Astrocyte of the spinal cord (primary cell): Measurements from ENCODE around the gene ECHDC3.

Experiments used
- DNase-seq: peaks from one replicate; pipeline ENCODE4 v3.0.0; 2011; ENCODE audit warnings: low read depth, low spot score
- H3K4me3 ChIP-seq: 2 replicates; pipeline ENCODE4 v1.5.1; 2011; ENCODE audit warnings: low read depth, mild to moderate bottlenecking, low read length, moderate library complexity
- in situ Hi-C: cut with HindIII; loops from 2 replicates; pipeline ENCODE4 v1.10.0; 2017; ENCODE audit warnings: low sequenced_read_pairs
- TF ChIP-seq, protein P1 (sequence below): IDR thresholded peaks from 2 replicates; pipeline ENCODE4 v1.5.1; 2012; ENCODE audit warnings: low read depth, mild to moderate bottlenecking, low read length, inconsistent platforms

Gene ECHDC3

DNA sequence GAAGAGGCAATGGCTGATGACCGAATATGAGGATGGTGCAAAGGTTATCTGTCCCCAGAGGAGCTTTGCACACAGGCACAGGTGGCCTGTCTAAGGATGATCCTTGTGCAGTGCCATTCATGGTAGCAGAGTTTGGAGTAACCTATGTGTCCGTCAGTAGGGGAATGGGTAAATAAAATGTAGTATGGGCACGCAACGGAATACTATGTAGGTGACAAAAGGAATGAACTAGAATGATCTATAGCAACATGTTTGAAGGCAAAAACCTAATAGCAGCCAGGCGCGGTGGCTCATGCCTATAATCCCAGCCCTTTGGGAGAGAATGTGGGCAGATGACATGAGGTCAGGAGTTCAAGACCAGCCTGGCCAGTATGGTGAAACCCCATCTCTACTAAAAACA, 41.6 kb upstream of the ECHDC3 start:
- no peak overlapping the region for H3K4me3 ChIP-seq
- TF ChIP-seq, protein P1, sequence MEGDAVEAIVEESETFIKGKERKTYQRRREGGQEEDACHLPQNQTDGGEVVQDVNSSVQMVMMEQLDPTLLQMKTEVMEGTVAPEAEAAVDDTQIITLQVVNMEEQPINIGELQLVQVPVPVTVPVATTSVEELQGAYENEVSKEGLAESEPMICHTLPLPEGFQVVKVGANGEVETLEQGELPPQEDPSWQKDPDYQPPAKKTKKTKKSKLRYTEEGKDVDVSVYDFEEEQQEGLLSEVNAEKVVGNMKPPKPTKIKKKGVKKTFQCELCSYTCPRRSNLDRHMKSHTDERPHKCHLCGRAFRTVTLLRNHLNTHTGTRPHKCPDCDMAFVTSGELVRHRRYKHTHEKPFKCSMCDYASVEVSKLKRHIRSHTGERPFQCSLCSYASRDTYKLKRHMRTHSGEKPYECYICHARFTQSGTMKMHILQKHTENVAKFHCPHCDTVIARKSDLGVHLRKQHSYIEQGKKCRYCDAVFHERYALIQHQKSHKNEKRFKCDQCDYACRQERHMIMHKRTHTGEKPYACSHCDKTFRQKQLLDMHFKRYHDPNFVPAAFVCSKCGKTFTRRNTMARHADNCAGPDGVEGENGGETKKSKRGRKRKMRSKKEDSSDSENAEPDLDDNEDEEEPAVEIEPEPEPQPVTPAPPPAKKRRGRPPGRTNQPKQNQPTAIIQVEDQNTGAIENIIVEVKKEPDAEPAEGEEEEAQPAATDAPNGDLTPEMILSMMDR = no peak
- in situ Hi-C loops = no loop called here
- DNase-seq = no peak

DNA sequence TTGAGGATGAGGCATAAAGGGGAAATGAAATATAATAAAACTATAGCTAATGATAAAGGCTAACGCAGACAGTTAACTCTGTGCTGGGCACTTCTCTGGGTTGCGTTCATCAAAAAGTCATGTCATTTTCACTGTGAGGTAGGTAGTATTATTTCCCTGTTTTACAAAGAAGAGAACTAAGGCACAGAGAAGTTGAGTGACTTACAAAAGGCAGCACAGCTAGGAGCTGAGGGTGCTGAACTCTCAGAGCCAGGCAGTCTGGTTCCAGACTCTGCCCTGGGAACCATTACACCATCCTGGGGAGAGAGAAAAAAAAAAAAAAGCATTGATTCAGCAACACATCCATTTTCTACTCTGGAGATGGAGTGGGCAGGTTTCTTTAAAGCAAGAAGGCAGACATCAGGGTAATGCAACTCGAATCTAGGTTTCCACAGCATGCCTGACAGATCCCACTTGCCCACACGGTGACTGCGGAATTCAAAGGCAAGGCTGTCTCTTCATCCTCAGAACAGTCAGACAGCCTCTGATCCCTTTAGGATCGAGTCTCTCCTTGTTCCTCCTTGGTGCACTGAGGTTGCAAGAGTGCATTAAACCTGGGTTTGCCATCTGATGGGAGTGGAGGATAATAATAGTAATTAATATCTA, 40.6 kb upstream of the ECHDC3 start:
- in situ Hi-C loops = no loop called here
- TF ChIP-seq, protein P1 = no peak
- no peak overlapping the region for H3K4me3 ChIP-seq
- no peak for DNase-seq

DNA sequence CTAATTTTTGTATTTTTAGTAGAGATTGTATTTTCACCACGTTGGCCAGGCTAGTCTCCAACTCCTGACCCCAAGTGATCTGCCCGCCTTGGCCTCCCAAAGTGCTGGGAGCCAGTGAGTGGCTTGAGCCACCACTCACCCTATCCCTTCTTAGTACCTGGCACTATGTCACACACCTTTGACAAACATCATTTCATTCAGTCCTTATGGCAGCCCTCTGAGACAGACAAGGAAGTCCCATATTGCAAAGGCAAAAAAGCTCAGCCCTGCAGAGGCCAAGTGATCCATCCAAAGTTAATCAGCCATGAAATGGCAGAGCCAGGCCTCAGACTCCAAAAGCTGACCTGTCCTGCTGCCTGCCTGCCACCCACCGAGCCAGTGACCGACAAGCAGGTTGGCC, 39.9 kb upstream of the ECHDC3 start:
- TF ChIP-seq, protein P1 = no peak
- H3K4me3 ChIP-seq = no peak overlapping the region
- DNase-seq = no peak
- in situ Hi-C loops = no loop called here

DNA sequence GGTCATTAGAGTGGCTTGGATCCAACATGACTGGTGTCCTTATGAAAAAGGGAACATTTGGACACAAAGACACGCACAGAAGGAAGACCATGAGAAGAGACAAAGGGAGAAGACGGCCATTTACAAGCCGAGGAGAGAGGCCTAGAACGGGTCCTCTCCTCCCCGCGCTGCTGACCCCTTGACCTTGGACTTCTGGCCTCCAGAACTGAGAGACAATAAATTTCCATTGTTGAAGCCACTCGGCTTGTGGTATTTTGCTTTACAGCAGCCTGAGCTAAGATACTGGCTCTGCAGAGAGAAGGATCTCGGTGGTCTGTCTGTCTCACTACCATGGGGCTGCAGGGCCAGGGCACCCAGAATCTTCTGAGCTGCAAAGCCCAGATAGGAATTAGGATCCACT, 38.1 kb upstream of the ECHDC3 start:
- no peak overlapping the region for H3K4me3 ChIP-seq
- TF ChIP-seq, protein P1 = no peak
- in situ Hi-C loops = no loop called here
- DNase-seq = no peak

DNA sequence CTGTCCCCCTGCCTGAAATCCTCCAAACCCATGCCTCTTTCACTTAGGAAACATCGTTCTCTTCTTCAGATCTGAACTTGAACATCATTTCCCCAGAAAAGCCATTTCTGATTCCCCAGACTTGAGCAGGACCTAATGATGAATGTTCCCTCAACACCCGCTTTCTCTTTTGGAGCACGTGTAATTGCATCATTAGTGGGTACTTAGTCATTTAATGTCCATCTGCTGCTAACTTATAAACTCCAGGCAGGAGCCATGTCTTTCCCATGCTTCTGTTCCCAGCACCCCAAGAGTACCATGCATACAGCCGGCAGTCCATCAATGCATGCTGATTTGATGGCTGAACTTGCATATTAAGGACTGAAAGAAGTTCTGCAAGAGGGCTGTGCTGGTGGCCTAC, 36.5 kb upstream of the ECHDC3 start:
- TF ChIP-seq, protein P1 = no peak
- DNase-seq = no peak
- in situ Hi-C loops = no loop called here
- no peak overlapping the region for H3K4me3 ChIP-seq

DNA sequence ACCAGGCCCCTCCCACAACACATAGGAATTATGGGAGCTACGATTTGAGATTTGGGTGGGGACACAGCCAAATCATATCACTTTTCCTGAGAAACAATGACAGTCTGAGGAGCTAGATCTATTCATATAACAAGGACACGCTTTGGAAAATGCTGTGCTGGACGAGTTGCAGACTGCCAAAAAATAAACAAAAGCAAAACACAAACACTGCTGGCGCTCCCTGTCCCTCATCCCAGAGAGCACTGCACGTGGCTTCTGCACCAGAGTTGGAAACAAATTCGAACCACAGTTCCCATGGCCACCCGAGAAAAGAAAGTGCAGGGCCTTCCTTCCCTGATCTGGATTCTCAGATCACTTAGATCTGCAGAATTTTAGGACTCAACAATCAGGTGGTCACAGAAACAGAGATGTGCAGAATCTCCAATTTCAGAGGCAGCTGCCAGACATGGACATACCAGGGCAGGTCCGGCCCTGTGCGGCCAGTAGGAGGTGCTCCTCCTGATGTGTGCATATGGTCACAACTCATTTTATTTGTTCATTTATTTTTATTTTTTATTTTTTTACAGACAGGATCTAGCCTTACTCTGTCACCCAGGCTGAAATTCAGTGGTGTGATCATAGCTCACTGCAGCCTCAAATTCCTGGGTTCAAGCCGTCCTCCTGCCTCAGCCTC, 35.2 kb upstream of the ECHDC3 start:
- H3K4me3 ChIP-seq = no peak overlapping the region
- no peak for DNase-seq
- in situ Hi-C loops = no loop called here
- TF ChIP-seq, protein P1 = peak; percentile 19
